Loucy (cell line): ENCODE results near the gene ENTHD1.

ENCODE experiments used
- H2AFZ ChIP-seq: fragments of 200-600 bp; sonication (generic); 2 replicates; pipeline ENCODE4 v1.6.0; 2016; ENCODE audit warnings: antibody characterized with exemption, mild to moderate bottlenecking, low read length, moderate library complexity
- H3F3A ChIP-seq: fragments of 200-600 bp; 2 replicates; pipeline ENCODE4 v1.6.0; 2016; ENCODE audit warnings: antibody characterized with exemption, low read depth, mild to moderate bottlenecking
- H3K27me3 ChIP-seq: fragments of 200-600 bp; sonication (generic); 2 replicates; pipeline ENCODE4 v1.6.1; 2014; ENCODE audit warnings: low read length, mild to moderate bottlenecking; ENCODE audit not compliant: insufficient read depth, poor library complexity, severe bottlenecking
- H3K36me3 ChIP-seq: fragments of 200-600 bp; sonication (generic); 2 replicates; pipeline ENCODE4 v1.6.1; 2016; ENCODE audit warnings: low read length; ENCODE audit not compliant: insufficient read depth
- H3K4me1 ChIP-seq: fragments of 200-600 bp; sonication (generic); 2 replicates; pipeline ENCODE4 v1.5.1; 2014; ENCODE audit warnings: low read length, mild to moderate bottlenecking; ENCODE audit not compliant: insufficient read depth, poor library complexity, severe bottlenecking
- H3K4me2 ChIP-seq: fragments of 200-600 bp; sonication (generic); 2 replicates; pipeline ENCODE4 v1.6.0; 2014; ENCODE audit warnings: antibody characterized with exemption, low read length, low read depth, mild to moderate bottlenecking; ENCODE audit not compliant: poor library complexity, severe bottlenecking
- H3K4me3 ChIP-seq: fragments of 200-600 bp; sonication (generic); 2 replicates; pipeline ENCODE4 v1.5.1; 2014; ENCODE audit warnings: low read length, mild to moderate bottlenecking, mixed read lengths; ENCODE audit not compliant: poor library complexity, severe bottlenecking
- H3K79me2 ChIP-seq: fragments of 200-600 bp; sonication (generic); 2 replicates; pipeline ENCODE4 v1.6.1; 2014; ENCODE audit warnings: low read length; ENCODE audit not compliant: insufficient read depth
- H3K9ac ChIP-seq: fragments of 200-600 bp; sonication (generic); 2 replicates; pipeline ENCODE4 v1.6.0; 2014; ENCODE audit warnings: mild to moderate bottlenecking, low read depth, low read length, moderate library complexity; ENCODE audit not compliant: poor library complexity, severe bottlenecking
- H3K9me2 ChIP-seq: fragments of 200-600 bp; sonication (generic); replicated peaks from 2 replicates; pipeline ENCODE4 v1.6.1; 2016; ENCODE audit warnings: low read depth, low read length, mixed read lengths
- H3K9me3 ChIP-seq: fragments of 200-600 bp; sonication (generic); 2 replicates; pipeline ENCODE4 v1.6.1; 2014; ENCODE audit warnings: mild to moderate bottlenecking, antibody characterized with exemption, low read length, low read depth; ENCODE audit not compliant: insufficient read depth
- H4K20me1 ChIP-seq: fragments of 200-600 bp; sonication (generic); 2 replicates; pipeline ENCODE4 v1.6.0; 2014; ENCODE audit warnings: antibody characterized with exemption, low read length, mild to moderate bottlenecking; ENCODE audit not compliant: insufficient read depth, poor library complexity, severe bottlenecking
- CTCF ChIP-seq: fragments of 200-600 bp; sonication (generic); conservative IDR thresholded peaks from 2 replicates; pipeline ENCODE4 v1.5.1; 2014; ENCODE audit warnings: mild to moderate bottlenecking, antibody characterized with exemption, low read length
- EZH2phosphoT487 ChIP-seq: fragments of 200-600 bp; IDR thresholded peaks from 2 replicates; pipeline ENCODE4 v1.6.1; 2018; ENCODE audit warnings: antibody characterized with exemption, mild to moderate bottlenecking, moderate library complexity, borderline replicate concordance

ENTHD1 gene

DNA sequence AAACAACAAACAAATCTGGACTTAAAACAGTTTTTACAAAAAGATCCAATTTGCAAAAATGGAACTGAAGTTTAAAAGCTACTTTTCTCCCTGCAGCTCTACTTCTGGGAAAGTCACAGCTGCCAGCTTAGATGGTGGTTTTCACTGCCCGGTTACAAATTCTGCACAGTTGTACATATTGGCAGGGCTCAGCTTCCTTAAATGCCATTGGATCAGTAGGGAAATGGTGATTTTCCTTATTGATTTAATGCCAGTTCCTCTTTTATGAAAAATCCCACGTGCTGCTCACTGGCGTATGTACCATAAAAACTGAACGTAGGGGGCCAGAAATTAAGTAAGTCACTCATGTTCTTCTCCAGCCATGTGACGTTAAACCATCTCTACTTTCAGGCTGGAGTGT is 30.1 kb upstream of the ENTHD1 start:
- peaks cover 84% of the 10 kb centered on the region for H3K4me1 ChIP-seq
- H2AFZ ChIP-seq: no peak overlapping the region
- peaks cover 62% of the 10 kb centered on the region; the same call in 1 of the 2 replicates for H3K36me3 ChIP-seq
- TF ChIP-seq CTCF: no peak
- TF ChIP-seq EZH2phosphoT487: no peak
- H3K4me2 ChIP-seq: no peak overlapping the region
- no peaks in the 10 kb centered on the region for H3F3A ChIP-seq
- H3K4me3 ChIP-seq: no peak overlapping the region
- H3K9me2 ChIP-seq: no peaks in the 10 kb centered on the region
- H3K79me2 ChIP-seq: peaks cover 100% of the 10 kb centered on the region
- no peaks in the 10 kb centered on the region for H3K9me3 ChIP-seq
- no peaks in the 10 kb centered on the region for H3K27me3 ChIP-seq
- H3K9ac ChIP-seq: no peak overlapping the region
- peaks cover 96% of the 10 kb centered on the region for H4K20me1 ChIP-seq

DNA sequence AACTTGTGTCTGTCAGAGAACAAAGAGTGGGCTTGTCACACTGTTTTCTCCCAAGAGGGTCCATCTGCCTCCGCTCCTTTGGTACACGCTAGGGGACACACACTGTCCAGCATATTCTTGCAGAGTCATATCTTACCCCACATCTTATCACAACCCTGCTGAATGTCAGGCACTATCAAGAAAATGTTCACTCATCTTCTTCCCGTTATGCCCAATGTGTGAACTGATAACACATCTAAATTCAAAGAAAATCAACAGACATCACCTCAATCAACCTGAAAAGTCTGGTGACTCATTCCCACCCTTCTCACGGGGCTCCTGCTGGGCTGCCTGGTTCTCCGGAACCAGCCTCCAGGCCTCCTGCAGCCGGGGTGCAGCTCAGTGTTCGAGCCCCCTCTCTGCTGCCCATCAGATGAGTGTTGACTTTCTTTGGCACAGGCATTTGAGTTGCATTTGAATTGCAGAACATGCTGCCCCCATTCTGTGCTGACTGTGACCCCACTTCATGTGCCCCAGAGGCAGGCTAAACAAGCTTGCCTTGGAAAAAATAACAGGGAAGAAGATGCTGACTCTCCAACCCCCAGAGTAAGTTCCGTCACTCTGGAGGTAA is 26.7 kb upstream of the ENTHD1 start:
- H4K20me1 ChIP-seq: peaks cover 91% of the 10 kb centered on the region
- H3K9me2 ChIP-seq: no peaks in the 10 kb centered on the region
- peak overlapping the region; percentile 11 for H3K4me2 ChIP-seq
- H3F3A ChIP-seq: no peaks in the 10 kb centered on the region
- H3K9me3 ChIP-seq: no peaks in the 10 kb centered on the region
- no peak overlapping the region for H3K4me3 ChIP-seq
- H3K36me3 ChIP-seq: peaks cover 58% of the 10 kb centered on the region; the same call in 1 of the 2 replicates
- no peak overlapping the region for H2AFZ ChIP-seq
- no peaks in the 10 kb centered on the region for H3K27me3 ChIP-seq
- peaks cover 76% of the 10 kb centered on the region for H3K4me1 ChIP-seq
- TF ChIP-seq EZH2phosphoT487 (no peak), CTCF (no peak)
- H3K9ac ChIP-seq: no peak overlapping the region
- H3K79me2 ChIP-seq: peaks cover 100% of the 10 kb centered on the region

GRCh38 chr22:39917776-39918495 is 24.4 kb upstream of the ENTHD1 start:
- Histone ChIP-seq H3K9me2 (no peaks in the 10 kb centered on the region), H3K9me3 (no peaks in the 10 kb centered on the region), H3K9ac (no peak overlapping the region), H3K27me3 (no peaks in the 10 kb centered on the region), H3K4me1 (peaks cover 76% of the 10 kb centered on the region), H3K4me2 (peak overlapping the region; percentile 43), H3K4me3 (no peak overlapping the region), H3F3A (no peaks in the 10 kb centered on the region), H2AFZ (no peak overlapping the region), H3K36me3 (peaks cover 48% of the 10 kb centered on the region; the same call in 1 of the 2 replicates), H3K79me2 (peaks cover 99% of the 10 kb centered on the region), H4K20me1 (peaks cover 88% of the 10 kb centered on the region)
- TF ChIP-seq EZH2phosphoT487 (no peak), CTCF (no peak)
